Neural cell (in vitro differentiated cells): ENCODE measurements around the gene CXXC1. TPM values are rescaled to one million over a fixed set of nuclear protein-coding genes. Genes with fewer than 3 reads are reported as not detected.

Experiments
- H2AFZ ChIP-seq: fragments of 200-600, 300-800 bp; sonication (generic), shearing (Covaris generic); 2 replicates; pipeline ENCODE4 v1.6.0; 2014; ENCODE audit warnings: low read depth, mild to moderate bottlenecking, antibody characterized with exemption, low read length, moderate library complexity
- H3F3A ChIP-seq: fragments of 200-600 bp; shearing (Covaris generic); 2 replicates; pipeline ENCODE4 v1.6.1; 2016; ENCODE audit warnings: mild to moderate bottlenecking, moderate library complexity, mixed read lengths, antibody characterized with exemption, low read length; ENCODE audit not compliant: insufficient read depth, poor library complexity, severe bottlenecking
- H3K27ac ChIP-seq: fragments of 200-600, 300-800 bp; sonication (generic), shearing (Covaris generic); 2 replicates; pipeline ENCODE4 v1.5.1; 2014; ENCODE audit warnings: mild to moderate bottlenecking, low read length, moderate library complexity
- H3K27me3 ChIP-seq: fragments of 300-800, 200-600 bp; sonication (generic), shearing (Covaris generic); 2 replicates; pipeline ENCODE4 v1.6.0; 2014; ENCODE audit warnings: mild to moderate bottlenecking, low read depth, low read length, moderate library complexity; ENCODE audit not compliant: insufficient read depth
- H3K36me3 ChIP-seq: fragments of 300-800, 200-600 bp; sonication (generic), shearing (Covaris generic); 2 replicates; pipeline ENCODE4 v1.5.1; 2014; ENCODE audit warnings: mild to moderate bottlenecking, antibody characterized with exemption, low read length, moderate library complexity; ENCODE audit not compliant: insufficient read depth
- H3K4me2 ChIP-seq: fragments of 300-800, 200-600 bp; sonication (generic), shearing (Covaris generic); 2 replicates; pipeline ENCODE4 v1.6.0; 2014; ENCODE audit warnings: mild to moderate bottlenecking, low read length
- H3K4me3 ChIP-seq: fragments of 300-800, 200-600 bp; sonication (generic), shearing (Covaris generic); 2 replicates; pipeline ENCODE4 v1.5.1; 2014; ENCODE audit warnings: mild to moderate bottlenecking, low read length, moderate library complexity
- H3K79me2 ChIP-seq: fragments of 200-600 bp; shearing (Covaris generic); replicated peaks from 2 replicates; pipeline ENCODE4 v1.6.0; 2014; ENCODE audit warnings: mild to moderate bottlenecking, low read length, moderate library complexity; ENCODE audit not compliant: insufficient read depth
- H3K9ac ChIP-seq: fragments of 300-800, 200-600 bp; sonication (generic), shearing (Covaris generic); 2 replicates; pipeline ENCODE4 v1.6.1; 2016; ENCODE audit warnings: mild to moderate bottlenecking, low read length, mixed read lengths
- H3K9me2 ChIP-seq: fragments of 200-600 bp; shearing (Covaris generic); 2 replicates; pipeline ENCODE4 v1.6.1; 2016; ENCODE audit warnings: mild to moderate bottlenecking, low read length, mixed read lengths; ENCODE audit not compliant: insufficient read depth
- H3K9me3 ChIP-seq: fragments of 200-600, 300-800 bp; sonication (generic), shearing (Covaris generic); 2 replicates; pipeline ENCODE4 v1.6.1; 2016; ENCODE audit warnings: mild to moderate bottlenecking, mixed run types, low read length, moderate library complexity, mixed read lengths
- H4K20me1 ChIP-seq: fragments of 200-600 bp; shearing (Covaris generic); 2 replicates; pipeline ENCODE4 v1.6.1; 2016; ENCODE audit warnings: mild to moderate bottlenecking, mixed run types; ENCODE audit not compliant: insufficient read depth
- EP300 ChIP-seq: fragments of 450-650 bp; conservative IDR thresholded peaks from 2 replicates; pipeline ENCODE4 v1.6.1; 2014; ENCODE audit warnings: antibody characterized with exemption, mild to moderate bottlenecking, moderate library complexity; ENCODE audit not compliant: poor library complexity, severe bottlenecking
- EZH2 ChIP-seq: fragments of 200-600, 300-800 bp; shearing (Covaris generic), sonication (generic); IDR thresholded peaks from 2 replicates; pipeline ENCODE4 v1.6.1; 2014; ENCODE audit warnings: antibody characterized with exemption, low read length, borderline replicate concordance, mild to moderate bottlenecking; ENCODE audit not compliant: insufficient read depth, poor library complexity, severe bottlenecking
- MXI1 ChIP-seq: fragments of 450-650 bp; conservative IDR thresholded peaks from 2 replicates; pipeline ENCODE4 v1.6.1; 2014; ENCODE audit warnings: antibody characterized with exemption, mild to moderate bottlenecking; ENCODE audit not compliant: poor library complexity, severe bottlenecking
- POLR2AphosphoS5 ChIP-seq: IDR thresholded peaks from 2 replicates; pipeline ENCODE4 v1.6.1; 2012
- RAD21 ChIP-seq: fragments of 450-650 bp; conservative IDR thresholded peaks from 2 replicates; pipeline ENCODE4 v1.6.1; 2014; ENCODE audit warnings: antibody characterized with exemption, mild to moderate bottlenecking, moderate library complexity
- SMC3 ChIP-seq: fragments of 450-650 bp; conservative IDR thresholded peaks from 2 replicates; pipeline ENCODE4 v1.6.1; 2014; ENCODE audit warnings: antibody characterized with exemption, mild to moderate bottlenecking, moderate library complexity; ENCODE audit not compliant: poor library complexity
- TAF1 ChIP-seq: IDR thresholded peaks from 2 replicates; pipeline ENCODE4 v1.6.1; 2012; ENCODE audit warnings: low read depth
- polyA plus RNA-seq: library from polyadenylated mRNA; depleted of rRNA; stranded (reverse); fragments of >200 nt; gene quantifications from 2 replicates; pipeline ENCODE4 v1.2.3, GENCODE V29; 2014
- TF ChIP-seq, protein P1 (sequence below): IDR thresholded peaks from 2 replicates; pipeline ENCODE4 v1.6.1; 2012; ENCODE audit warnings: borderline replicate concordance
- TF ChIP-seq, protein P2 (sequence below): fragments of 450-650 bp; IDR thresholded peaks from 2 replicates; pipeline ENCODE4 v1.5.1; 2014; ENCODE audit warnings: antibody characterized with exemption, mild to moderate bottlenecking, moderate library complexity; ENCODE audit not compliant: poor library complexity, severe bottlenecking

CXXC1 gene
- polyA plus RNA-seq, 1 donor from 2014 or later, result 99.8 TPM

DNA sequence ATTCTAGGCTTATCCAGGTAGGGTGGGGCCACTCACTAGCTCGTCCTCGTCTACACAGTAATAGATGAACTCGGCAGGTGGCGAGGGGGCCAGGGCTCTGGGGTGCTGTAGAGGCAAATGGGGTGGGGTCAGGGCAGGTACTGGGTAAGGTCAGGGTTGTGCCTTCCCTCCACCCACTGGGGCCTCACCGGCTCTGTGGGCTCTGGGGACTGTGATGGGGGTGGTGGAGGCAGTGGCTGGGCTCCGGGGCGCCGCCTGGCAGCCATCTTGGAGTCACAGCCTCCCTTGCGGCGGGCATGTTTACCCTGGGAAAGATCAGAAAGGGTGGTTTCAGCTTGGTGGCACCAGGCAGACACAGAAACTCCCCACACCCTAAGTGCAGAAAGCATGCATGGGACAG is 12.6 kb downstream of the CXXC1 start:
- no peak overlapping the region for H3K27ac ChIP-seq
- H3K9ac ChIP-seq, result no peak overlapping the region
- peaks cover 16% of the 10 kb centered on the region for H3K79me2 ChIP-seq
- TF ChIP-seq POLR2AphosphoS5 (no peak), SMC3 (no peak), EP300 (no peak), EZH2 (no peak), MXI1 (no peak), RAD21 (no peak), TAF1 (no peak)
- TF ChIP-seq, protein P1, sequence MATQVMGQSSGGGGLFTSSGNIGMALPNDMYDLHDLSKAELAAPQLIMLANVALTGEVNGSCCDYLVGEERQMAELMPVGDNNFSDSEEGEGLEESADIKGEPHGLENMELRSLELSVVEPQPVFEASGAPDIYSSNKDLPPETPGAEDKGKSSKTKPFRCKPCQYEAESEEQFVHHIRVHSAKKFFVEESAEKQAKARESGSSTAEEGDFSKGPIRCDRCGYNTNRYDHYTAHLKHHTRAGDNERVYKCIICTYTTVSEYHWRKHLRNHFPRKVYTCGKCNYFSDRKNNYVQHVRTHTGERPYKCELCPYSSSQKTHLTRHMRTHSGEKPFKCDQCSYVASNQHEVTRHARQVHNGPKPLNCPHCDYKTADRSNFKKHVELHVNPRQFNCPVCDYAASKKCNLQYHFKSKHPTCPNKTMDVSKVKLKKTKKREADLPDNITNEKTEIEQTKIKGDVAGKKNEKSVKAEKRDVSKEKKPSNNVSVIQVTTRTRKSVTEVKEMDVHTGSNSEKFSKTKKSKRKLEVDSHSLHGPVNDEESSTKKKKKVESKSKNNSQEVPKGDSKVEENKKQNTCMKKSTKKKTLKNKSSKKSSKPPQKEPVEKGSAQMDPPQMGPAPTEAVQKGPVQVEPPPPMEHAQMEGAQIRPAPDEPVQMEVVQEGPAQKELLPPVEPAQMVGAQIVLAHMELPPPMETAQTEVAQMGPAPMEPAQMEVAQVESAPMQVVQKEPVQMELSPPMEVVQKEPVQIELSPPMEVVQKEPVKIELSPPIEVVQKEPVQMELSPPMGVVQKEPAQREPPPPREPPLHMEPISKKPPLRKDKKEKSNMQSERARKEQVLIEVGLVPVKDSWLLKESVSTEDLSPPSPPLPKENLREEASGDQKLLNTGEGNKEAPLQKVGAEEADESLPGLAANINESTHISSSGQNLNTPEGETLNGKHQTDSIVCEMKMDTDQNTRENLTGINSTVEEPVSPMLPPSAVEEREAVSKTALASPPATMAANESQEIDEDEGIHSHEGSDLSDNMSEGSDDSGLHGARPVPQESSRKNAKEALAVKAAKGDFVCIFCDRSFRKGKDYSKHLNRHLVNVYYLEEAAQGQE, result no peak
- TF ChIP-seq, protein P2, sequence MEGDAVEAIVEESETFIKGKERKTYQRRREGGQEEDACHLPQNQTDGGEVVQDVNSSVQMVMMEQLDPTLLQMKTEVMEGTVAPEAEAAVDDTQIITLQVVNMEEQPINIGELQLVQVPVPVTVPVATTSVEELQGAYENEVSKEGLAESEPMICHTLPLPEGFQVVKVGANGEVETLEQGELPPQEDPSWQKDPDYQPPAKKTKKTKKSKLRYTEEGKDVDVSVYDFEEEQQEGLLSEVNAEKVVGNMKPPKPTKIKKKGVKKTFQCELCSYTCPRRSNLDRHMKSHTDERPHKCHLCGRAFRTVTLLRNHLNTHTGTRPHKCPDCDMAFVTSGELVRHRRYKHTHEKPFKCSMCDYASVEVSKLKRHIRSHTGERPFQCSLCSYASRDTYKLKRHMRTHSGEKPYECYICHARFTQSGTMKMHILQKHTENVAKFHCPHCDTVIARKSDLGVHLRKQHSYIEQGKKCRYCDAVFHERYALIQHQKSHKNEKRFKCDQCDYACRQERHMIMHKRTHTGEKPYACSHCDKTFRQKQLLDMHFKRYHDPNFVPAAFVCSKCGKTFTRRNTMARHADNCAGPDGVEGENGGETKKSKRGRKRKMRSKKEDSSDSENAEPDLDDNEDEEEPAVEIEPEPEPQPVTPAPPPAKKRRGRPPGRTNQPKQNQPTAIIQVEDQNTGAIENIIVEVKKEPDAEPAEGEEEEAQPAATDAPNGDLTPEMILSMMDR, result no peak
- H2AFZ ChIP-seq, result no peak overlapping the region
- no peaks in the 10 kb centered on the region for H3K36me3 ChIP-seq
- no peak overlapping the region for H3K4me2 ChIP-seq
- H3F3A ChIP-seq, result no peaks in the 10 kb centered on the region
- H3K9me2 ChIP-seq, result no peaks in the 10 kb centered on the region
- H3K9me3 ChIP-seq, result no peaks in the 10 kb centered on the region
- no peak overlapping the region for H3K4me3 ChIP-seq
- no peaks in the 10 kb centered on the region for H3K27me3 ChIP-seq
- H4K20me1 ChIP-seq, result no peaks in the 10 kb centered on the region

DNA sequence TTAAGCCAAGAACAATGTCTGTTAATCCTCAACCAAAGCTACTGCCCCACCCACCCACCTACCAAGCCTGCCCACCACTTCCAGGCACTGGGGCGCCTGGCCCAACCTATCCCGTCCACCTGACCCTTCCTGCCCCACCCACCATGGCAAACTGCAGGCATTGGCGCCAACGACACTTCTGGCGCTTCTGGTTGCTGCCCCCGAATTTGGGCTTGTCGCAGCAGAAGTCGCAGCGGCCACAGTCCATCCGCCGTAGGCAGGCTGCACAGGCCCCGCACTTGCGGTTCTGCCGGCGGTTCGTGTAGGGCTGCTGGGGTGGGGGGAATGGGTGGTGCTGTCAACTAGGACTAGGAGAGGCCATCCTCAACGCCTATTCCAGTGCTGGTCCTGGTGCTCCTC is 13.4 kb downstream of the CXXC1 start:
- H3F3A ChIP-seq, result no peaks in the 10 kb centered on the region
- H3K4me2 ChIP-seq, result no peak overlapping the region
- TF ChIP-seq EZH2 (no peak), SMC3 (no peak), TAF1 (no peak), MXI1 (no peak), POLR2AphosphoS5 (no peak), EP300 (no peak), RAD21 (no peak)
- TF ChIP-seq, protein P1, result no peak
- TF ChIP-seq, protein P2, result no peak
- H3K9me3 ChIP-seq, result no peaks in the 10 kb centered on the region
- no peaks in the 10 kb centered on the region for H3K27me3 ChIP-seq
- peaks cover 7% of the 10 kb centered on the region for H3K79me2 ChIP-seq
- H3K27ac ChIP-seq, result no peak overlapping the region
- H2AFZ ChIP-seq, result no peak overlapping the region
- no peak overlapping the region for H3K4me3 ChIP-seq
- H4K20me1 ChIP-seq, result no peaks in the 10 kb centered on the region
- peaks cover 7% of the 10 kb centered on the region for H3K36me3 ChIP-seq
- no peaks in the 10 kb centered on the region for H3K9me2 ChIP-seq
- no peak overlapping the region for H3K9ac ChIP-seq
